Occipital lobe (tissue), 2 donors: ENCODE data around the gene TMEM209. TPM values are rescaled to one million over a fixed set of nuclear protein-coding genes. Genes with fewer than 3 reads are reported as not detected.

Source experiments
- DNase-seq: peaks from one replicate; lab custom pipeline; 2025; lab: John Stamatoyannopoulos, UW
- total RNA-seq: library from RNA; depleted of rRNA; stranded (reverse); fragments of >200 nt; gene quantifications from one replicate; pipeline ENCODE4 v1.2.3, GENCODE V29; 2014

TMEM209 gene
- total RNA-seq, 1 donor from 2014 or later: 13.9 TPM

GRCh38 chr7:130144312-130145171 is 60.7 kb downstream of the TMEM209 start:
- no peak for DNase-seq

GRCh38 chr7:130143986-130144311 is 61.3 kb downstream of the TMEM209 start:
- DNase-seq: no peak

- no peak for DNase-seq
Measured at GRCh38 chr7:130143334-130143732, 61.9 kb downstream of the TMEM209 start.

GRCh38 chr7:130142654-130143333 is 62.4 kb downstream of the TMEM209 start:
- no peak for DNase-seq

- DNase-seq: no peak
Measured at GRCh38 chr7:130141884-130142653, 63.1 kb downstream of the TMEM209 start.

GRCh38 chr7:130141161-130141883 is 63.9 kb downstream of the TMEM209 start:
- peak; percentile 89 for DNase-seq

- DNase-seq: no peak
Measured at GRCh38 chr7:130140551-130141160, 64.5 kb downstream of the TMEM209 start.

GRCh38 chr7:130139193-130139960 is 65.8 kb downstream of the TMEM209 start:
- no peak for DNase-seq

- no peak for DNase-seq
Measured at GRCh38 chr7:130137207-130137606, 68.0 kb downstream of the TMEM209 start.

- no peak for DNase-seq
Measured at GRCh38 chr7:130136579-130137167, 68.5 kb downstream of the TMEM209 start.

GRCh38 chr7:130135208-130136205 is 69.7 kb downstream of the TMEM209 start:
- peak; percentile 32 for DNase-seq

- DNase-seq: no peak
Measured at GRCh38 chr7:130134726-130135125, 70.5 kb downstream of the TMEM209 start.

- no peak for DNase-seq
Measured at GRCh38 chr7:130134106-130134636, 71.0 kb downstream of the TMEM209 start.

GRCh38 chr7:130133029-130133782 is 72.0 kb downstream of the TMEM209 start:
- no peak for DNase-seq

GRCh38 chr7:130131964-130132875 is 73.0 kb downstream of the TMEM209 start:
- no peak for DNase-seq

- no peak for DNase-seq
Measured at GRCh38 chr7:130131191-130131834, 73.9 kb downstream of the TMEM209 start.
